ENCODE results near the gene COPA. TPM values are rescaled to one million over a fixed set of nuclear protein-coding genes. Genes with fewer than 3 reads are reported as not detected.

The COPA gene
- total and polyA plus RNA-seq, 11 donors, result 46.9 to 129 (median 100) TPM

DNA sequence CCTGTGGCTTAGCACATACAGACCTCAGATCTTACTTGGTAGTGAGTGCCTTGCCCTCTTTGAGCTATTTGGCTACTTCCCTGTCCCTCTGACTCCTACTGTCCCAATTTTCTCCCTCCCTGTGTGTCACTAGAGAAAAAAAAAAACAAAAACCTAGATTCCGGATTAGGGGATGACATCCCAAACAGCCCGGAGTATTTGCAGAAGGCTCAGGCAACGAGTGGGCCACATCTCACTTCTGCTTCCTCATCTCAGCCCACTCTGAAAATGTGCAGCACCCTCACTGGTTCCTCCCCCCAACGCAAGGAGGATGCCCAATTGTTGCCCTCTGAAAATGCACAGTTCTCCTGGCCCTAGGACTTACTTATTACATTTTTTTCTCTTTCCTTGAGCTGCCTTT, 28.7 kb upstream of the COPA start:
- DNase-seq, result no peak
- intact Hi-C loops (cut with DNase I), result loop anchor here in 6 of 10 donors (2.0 to 10.0 kb wide), 5 partner anchors 177 to 287 kb away; partner anchors contain the start of genes KCNJ9 (in 3 of the 6), CASQ1 (in 1 of the 6) and IGSF8 (in 1 of the 6)

DNA sequence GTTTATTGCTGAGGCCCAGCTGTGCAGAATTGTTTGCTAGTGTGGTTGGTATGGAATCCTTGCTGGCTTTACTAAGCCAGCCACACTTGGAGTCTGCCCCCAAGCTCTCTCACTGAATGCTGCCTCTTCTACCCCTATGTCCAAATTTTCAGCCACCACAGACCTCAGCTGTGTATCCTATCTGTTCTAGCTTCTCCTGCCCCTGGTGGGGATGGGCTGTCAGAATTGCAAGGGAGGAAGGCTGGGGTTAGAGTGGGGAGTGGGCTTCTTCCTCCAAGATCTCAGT, 28.2 kb upstream of the COPA start:
- Histone ChIP-seq H3K9me3 (no peaks in the 10 kb centered on the region), H3K27me3 (peaks cover 0 to 13% (median 3%) of the 10 kb centered on the region in 9 donors), H3K36me3 (no peaks in the 10 kb centered on the region), H3K4me3 (no peak overlapping the region), H3K27ac (no peak overlapping the region), H3K4me1 (peaks cover 0 to 18% (median 8%) of the 10 kb centered on the region in 12 donors)
- no peak for DNase-seq
- intact Hi-C loops (cut with DNase I), result loop anchor here in 6 of 10 donors (2.0 to 10.0 kb wide), 5 partner anchors 176 to 286 kb away; partner anchors contain the start of genes KCNJ9 (in 3 of the 6), CASQ1 (in 1 of the 6) and IGSF8 (in 1 of the 6)
- ATAC-seq, result no peak
- TF ChIP-seq, protein P1, sequence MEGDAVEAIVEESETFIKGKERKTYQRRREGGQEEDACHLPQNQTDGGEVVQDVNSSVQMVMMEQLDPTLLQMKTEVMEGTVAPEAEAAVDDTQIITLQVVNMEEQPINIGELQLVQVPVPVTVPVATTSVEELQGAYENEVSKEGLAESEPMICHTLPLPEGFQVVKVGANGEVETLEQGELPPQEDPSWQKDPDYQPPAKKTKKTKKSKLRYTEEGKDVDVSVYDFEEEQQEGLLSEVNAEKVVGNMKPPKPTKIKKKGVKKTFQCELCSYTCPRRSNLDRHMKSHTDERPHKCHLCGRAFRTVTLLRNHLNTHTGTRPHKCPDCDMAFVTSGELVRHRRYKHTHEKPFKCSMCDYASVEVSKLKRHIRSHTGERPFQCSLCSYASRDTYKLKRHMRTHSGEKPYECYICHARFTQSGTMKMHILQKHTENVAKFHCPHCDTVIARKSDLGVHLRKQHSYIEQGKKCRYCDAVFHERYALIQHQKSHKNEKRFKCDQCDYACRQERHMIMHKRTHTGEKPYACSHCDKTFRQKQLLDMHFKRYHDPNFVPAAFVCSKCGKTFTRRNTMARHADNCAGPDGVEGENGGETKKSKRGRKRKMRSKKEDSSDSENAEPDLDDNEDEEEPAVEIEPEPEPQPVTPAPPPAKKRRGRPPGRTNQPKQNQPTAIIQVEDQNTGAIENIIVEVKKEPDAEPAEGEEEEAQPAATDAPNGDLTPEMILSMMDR (IDR thresholded peaks at IDR 0.05), result no peak
- no peak for TF ChIP-seq POLR2A (IDR thresholded peaks at IDR 0.05)

More for the DNA sequence above, 28.7 kb upstream of the COPA start:
- H3K27ac ChIP-seq, result no peak overlapping the region
- H3K27me3 ChIP-seq, result peaks cover 0 to 13% (median 3%) of the 10 kb centered on the region in 9 donors
- WGBS, 4 donors, result 83 to 89% (median 84%) methylated on average over 4 of the region's 4 CpGs
- H3K4me1 ChIP-seq, result peaks cover 0 to 23% (median 10%) of the 10 kb centered on the region in 12 donors
- H3K36me3 ChIP-seq, result no peaks in the 10 kb centered on the region
- H3K4me3 ChIP-seq, result no peak overlapping the region
- ATAC-seq, result no peak
- H3K9me3 ChIP-seq, result no peaks in the 10 kb centered on the region
- TF ChIP-seq, protein P1 (IDR thresholded peaks at IDR 0.05), result no peak
- no peak for TF ChIP-seq POLR2A (IDR thresholded peaks at IDR 0.05)

DNA sequence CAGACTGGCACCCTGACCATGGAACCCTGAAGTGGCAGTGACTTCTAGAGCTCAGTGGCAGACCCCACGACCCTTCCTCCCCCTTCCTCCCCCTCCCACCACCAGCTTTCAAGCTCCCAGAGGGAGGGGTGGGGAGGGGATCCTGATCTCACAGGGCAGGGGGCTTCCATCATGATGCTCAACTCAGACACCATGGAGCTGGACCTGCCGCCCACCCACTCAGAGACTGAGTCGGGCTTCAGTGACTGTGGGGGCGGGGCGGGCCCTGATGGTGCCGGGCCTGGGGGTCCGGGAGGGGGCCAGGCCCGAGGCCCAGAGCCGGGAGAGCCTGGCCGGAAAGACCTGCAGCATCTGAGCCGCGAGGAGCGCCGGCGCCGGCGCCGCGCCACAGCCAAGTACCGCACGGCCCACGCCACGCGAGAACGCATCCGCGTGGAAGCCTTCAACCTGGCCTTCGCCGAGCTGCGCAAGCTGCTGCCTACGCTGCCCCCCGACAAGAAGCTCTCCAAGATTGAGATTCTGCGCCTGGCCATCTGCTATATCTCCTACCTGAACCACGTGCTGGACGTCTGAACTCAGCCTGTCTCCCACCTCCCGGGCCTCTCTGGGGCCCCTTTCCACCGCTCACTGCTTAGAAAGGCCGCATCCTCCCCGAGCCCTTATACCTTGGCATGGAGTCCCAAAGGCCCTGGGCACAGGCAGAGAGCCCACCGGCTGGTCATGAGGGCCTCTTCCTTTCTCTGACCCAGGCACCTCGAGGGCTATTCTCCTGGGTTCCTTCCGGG, 27.7 kb upstream of the COPA start:
- intact Hi-C loops (cut with DNase I), result loop anchor here in 6 of 10 donors (2.0 to 10.0 kb wide), 5 partner anchors 176 to 286 kb away; partner anchors contain the start of genes KCNJ9 (in 3 of the 6), CASQ1 (in 1 of the 6) and IGSF8 (in 1 of the 6)
- no peak for DNase-seq
- peaks cover 0 to 13% (median 3%) of the 10 kb centered on the region in 9 donors for H3K27me3 ChIP-seq
- TF ChIP-seq, protein P1 (IDR thresholded peaks at IDR 0.05), result no peak
- no peak for TF ChIP-seq POLR2A (IDR thresholded peaks at IDR 0.05)
- H3K4me1 ChIP-seq, result peaks cover 0 to 12% (median 3%) of the 10 kb centered on the region in 12 donors
- no peaks in the 10 kb centered on the region for H3K9me3 ChIP-seq
- no peak for ATAC-seq
- H3K36me3 ChIP-seq, result no peaks in the 10 kb centered on the region
- H3K4me3 ChIP-seq, result no peak overlapping the region
- 61 to 74% (median 63%) methylated on average over 22 to 42 of the region's 42 CpGs for WGBS, 4 donors
- H3K27ac ChIP-seq, result no peak overlapping the region

DNA sequence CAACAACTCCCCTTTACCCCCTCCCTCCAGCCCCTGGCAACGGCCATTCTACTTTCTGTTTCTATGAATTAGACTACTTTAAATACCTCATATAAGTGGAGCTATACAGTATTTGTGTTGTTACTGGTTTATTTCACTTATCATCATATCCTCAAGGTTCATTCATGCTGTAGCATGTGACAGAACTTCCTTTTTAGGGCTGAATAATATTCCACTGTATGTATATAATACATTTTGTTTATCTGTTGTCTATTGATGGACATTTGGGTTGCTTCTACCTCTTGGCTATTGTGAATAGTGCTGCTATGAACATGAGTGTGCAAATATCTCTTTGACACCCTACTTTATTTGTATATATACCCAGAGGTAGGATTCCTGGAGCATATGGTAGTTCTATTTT, 26.0 kb upstream of the COPA start:
- WGBS, 4 donors, result 74 to 90% (median 84%) methylated on average over 1 of the region's 1 CpG
- no peaks in the 10 kb centered on the region for H3K9me3 ChIP-seq
- TF ChIP-seq POLR2A (IDR thresholded peaks at IDR 0.05), result no peak
- TF ChIP-seq, protein P1 (IDR thresholded peaks at IDR 0.05), result no peak
- H3K27me3 ChIP-seq, result peaks cover 0 to 13% (median 3%) of the 10 kb centered on the region in 9 donors
- no peak overlapping the region for H3K27ac ChIP-seq
- no peaks in the 10 kb centered on the region for H3K36me3 ChIP-seq
- no peak for DNase-seq
- ATAC-seq, result no peak
- intact Hi-C loops (cut with DNase I), result no loop called here
- H3K4me1 ChIP-seq, result no peaks in the 10 kb centered on the region
- H3K4me3 ChIP-seq, result no peak overlapping the region
